Right cardiac atrium (tissue), 5 donors: ENCODE measurements around the gene DNM1L. TPM values are rescaled to one million over a fixed set of nuclear protein-coding genes. Genes with fewer than 3 reads are reported as not detected.

Experiments
- ATAC-seq, 2 donors: fragments of 200-7000 bp; cut with Tn5 transposase; one replicate each; pipeline versions ENCODE4 v1.8.0 to v1.9.1; 2020; ENCODE audit warnings: moderate library complexity in 2 of 2, mild to moderate bottlenecking in 1 of 2
- DNase-seq, 3 donors: peaks; one replicate each; pipeline ENCODE4 v3.0.0-alpha.2; 2020
- H3K27ac ChIP-seq: one replicate; pipeline ENCODE4 v1.5.1; 2013; ENCODE audit warnings: mild to moderate bottlenecking, low read length, control low read depth, moderate library complexity
- H3K27me3 ChIP-seq: one replicate; pipeline ENCODE4 v1.6.1; 2013; ENCODE audit not compliant: control insufficient read depth, insufficient read depth
- H3K4me1 ChIP-seq: one replicate; pipeline ENCODE4 v1.6.1; 2013; ENCODE audit warnings: low read length; ENCODE audit not compliant: control insufficient read depth, insufficient read depth
- H3K4me3 ChIP-seq: one replicate; pipeline ENCODE4 v1.5.1; 2013; ENCODE audit warnings: low read length, control low read depth
- H3K9me3 ChIP-seq: one replicate; pipeline ENCODE4 v1.6.1; 2013; ENCODE audit warnings: low read length; ENCODE audit not compliant: control insufficient read depth
- WGBS: extraction: QIAGEN DNeasy Blood & Tissue Kit; methylation state at CpG from one replicate; pipeline ENCODE4 v1.1.7; 2013; 5-methylcytosine and 5-hydroxymethylcytosine counted together
- intact Hi-C, 4 donors: fragments of 100-400 bp; cut with DNase I; formaldehyde crosslinking; loops; one replicate each; pipeline versions ENCODE4 v1.11.0 to v1.14.0; 2022 to 2023
- long read RNA-seq, 4 donors: library from polyadenylated mRNA; unstranded; transcript quantifications; one replicate each; pipeline ENCODE4 v2.0.0, GENCODE V29; 2020 to 2021
- polyA plus RNA-seq: library from polyadenylated mRNA; stranded (reverse); fragments of 200-250 nt; gene quantifications from one replicate; pipeline ENCODE4 v1.2.3, GENCODE V29; 2013
- total RNA-seq, 4 donors: library from RNA; stranded (reverse); fragmentation: NEBNext Ultra II Directional; extraction: Animal tissue kit (Norgen Biotek cat#: 25700); gene quantifications; one replicate each; pipeline ENCODE4 v1.2.1, GENCODE V29; 2021
- donor health status: healthy with polysubstance abuse.
- donor health status: DM: no; HTN: yes; CAD: no.
- donor health status: DM: no; HTN: no; CAD: no.
- donor health status: DM: no; HTN: yes; CAD: no; lungs with severe emphysema.
- donor health status: DM: yes; HTN: yes; CAD: no.

DNM1L gene
- 10 to 100 TPM; 52.0 to 73.0 (median 62.0) TPM for total RNA-seq
- 41.7 TPM for polyA plus RNA-seq
- long read RNA-seq, donor 1, full-length matches to known transcripts = 71 of 84 reads
- long read RNA-seq, donor 1, partial matches to known transcripts = 6 of 84 reads
- long read RNA-seq, donor 1, other reads (novel, unspliced or antisense) = 7 of 84 reads
- long read RNA-seq, donor 2, full-length matches to known transcripts = 24 of 26 reads
- long read RNA-seq, donor 2, partial matches to known transcripts = 2 of 26 reads
- long read RNA-seq, donor 2, other reads (novel, unspliced or antisense) = 0 of 26 reads
- long read RNA-seq, donor 3, full-length matches to known transcripts = 248 of 286 reads
- long read RNA-seq, donor 3, partial matches to known transcripts = 24 of 286 reads
- long read RNA-seq, donor 3, other reads (novel, unspliced or antisense) = 14 of 286 reads
- long read RNA-seq, donor 4, full-length matches to known transcripts = 23 of 26 reads
- long read RNA-seq, donor 4, partial matches to known transcripts = 1 of 26 reads
- long read RNA-seq, donor 4, other reads (novel, unspliced or antisense) = 2 of 26 reads

DNA sequence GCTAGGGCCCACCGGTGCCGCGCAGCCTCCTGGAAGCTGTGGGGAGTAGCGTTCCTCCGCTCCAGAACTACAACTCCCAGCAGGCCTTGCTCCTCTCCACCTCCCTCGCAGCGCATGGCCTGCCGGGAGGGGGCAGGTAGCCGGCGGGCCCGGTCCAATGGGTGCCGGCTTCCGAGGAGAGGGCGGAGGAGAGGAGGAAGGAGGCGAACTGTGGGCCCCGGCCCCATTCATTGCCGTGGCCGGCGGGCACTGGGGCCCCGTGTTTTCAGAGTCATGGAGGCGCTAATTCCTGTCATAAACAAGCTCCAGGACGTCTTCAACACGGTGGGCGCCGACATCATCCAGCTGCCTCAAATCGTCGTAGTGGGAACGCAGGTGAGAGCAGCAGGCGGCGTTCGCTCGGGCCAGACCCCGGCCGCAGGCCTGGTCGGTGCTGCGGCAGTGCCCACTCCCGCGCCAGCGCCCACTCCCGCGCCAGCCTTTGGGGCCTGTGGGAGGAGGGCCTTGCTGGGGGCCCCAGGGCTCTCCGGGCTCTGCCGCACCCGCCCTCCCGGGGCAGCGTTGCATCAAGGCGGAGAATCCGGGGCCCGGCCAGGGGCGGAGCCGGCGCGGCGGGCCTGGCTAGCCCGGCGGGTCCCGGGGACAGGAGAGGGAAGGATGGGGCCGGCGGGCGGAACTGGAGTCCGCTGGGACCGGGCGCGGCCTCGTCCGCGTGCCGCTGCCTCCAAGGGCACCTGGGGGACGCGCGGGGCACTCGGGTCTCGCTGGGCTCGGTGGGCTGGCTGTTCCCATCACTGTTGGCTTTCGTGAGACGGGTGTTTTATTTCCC is at the start of gene DNM1L:
Gene DNM1L (plus strand): TSS at position 211 of the 829 bp plus-strand sequence. CDS start 63 bp downstream, at position 274.
- WGBS = under 1% methylated on average over 76 of the region's 76 CpGs
- no peaks in the 10 kb centered on the region for H3K27me3 ChIP-seq
- ATAC-seq (peak; percentile 99), DNase-seq (peak; percentile 95 to 97 (median 97))
- H3K9me3 ChIP-seq = no peaks in the 10 kb centered on the region
- H3K4me3 ChIP-seq = peak within 1 kb of the TSS; percentile 77
- no peaks in the 10 kb centered on the region for H3K4me1 ChIP-seq
- intact Hi-C loops = no loop called here
- H3K27ac ChIP-seq = peak within 1 kb of the TSS; percentile 88

DNA sequence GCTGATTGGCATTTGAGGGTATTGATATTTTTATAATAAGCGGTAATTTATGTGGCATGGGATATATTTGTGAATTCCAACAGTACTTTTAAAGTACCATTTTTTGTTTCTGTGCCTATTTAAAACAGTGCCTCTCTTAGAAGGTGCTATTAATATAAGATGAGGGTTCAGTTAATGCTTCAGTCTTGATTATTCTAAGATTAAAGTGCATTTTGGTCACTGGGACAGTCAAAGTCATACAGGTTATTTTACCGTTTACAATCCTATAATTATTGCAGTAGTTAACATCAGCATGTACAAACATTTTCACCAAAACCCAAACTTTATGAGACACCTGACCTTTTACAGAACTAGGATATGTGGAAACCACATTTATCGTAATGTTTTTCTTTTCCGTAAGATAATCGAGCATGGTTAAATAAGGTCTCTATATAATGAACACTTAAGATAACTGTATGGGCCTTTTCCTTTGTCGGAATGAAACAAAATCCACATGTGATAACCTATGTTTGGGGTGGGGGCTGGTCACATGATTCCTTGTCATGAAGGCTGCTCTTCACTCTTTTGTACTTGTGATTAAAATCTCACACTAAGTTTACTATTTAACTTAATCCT is 37.7 kb upstream of the DNM1L start:
- 88% methylated on average over 6 of the region's 6 CpGs for WGBS
- intact Hi-C loops = no loop called here
- no peak for ATAC-seq

DNA sequence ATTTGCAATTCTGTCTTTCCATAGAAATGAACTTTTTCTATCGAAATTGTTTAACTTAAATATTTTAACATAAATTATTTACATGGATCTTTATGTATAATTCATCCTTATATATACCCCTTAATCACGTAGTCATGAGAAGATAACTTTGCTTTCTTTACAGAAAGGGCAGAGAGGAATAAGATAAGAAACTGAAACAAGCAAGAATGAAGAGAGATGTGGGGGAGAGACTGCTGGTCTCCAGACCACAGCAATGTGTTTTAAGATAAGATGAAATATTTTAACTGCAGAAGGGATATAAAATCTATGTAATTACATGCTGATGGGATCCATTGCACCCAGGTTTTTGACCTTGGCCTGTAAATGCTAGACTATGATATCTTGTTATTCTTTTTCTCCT is 34.7 kb upstream of the DNM1L start:
- Histone ChIP-seq H3K27ac (no peak overlapping the region), H3K4me3 (no peak overlapping the region), H3K27me3 (no peaks in the 10 kb centered on the region), H3K4me1 (no peaks in the 10 kb centered on the region), H3K9me3 (no peaks in the 10 kb centered on the region)
- DNase-seq = no peak
- intact Hi-C loops = no loop called here
- no peak for ATAC-seq
- WGBS = 71% methylated on average over 2 of the region's 2 CpGs

More for the DNA sequence above, 37.7 kb upstream of the DNM1L start:
- Histone ChIP-seq H3K4me3 (no peak overlapping the region), H3K4me1 (no peaks in the 10 kb centered on the region), H3K27ac (no peak overlapping the region), H3K9me3 (no peaks in the 10 kb centered on the region), H3K27me3 (no peaks in the 10 kb centered on the region)
- DNase-seq = no peak

DNA sequence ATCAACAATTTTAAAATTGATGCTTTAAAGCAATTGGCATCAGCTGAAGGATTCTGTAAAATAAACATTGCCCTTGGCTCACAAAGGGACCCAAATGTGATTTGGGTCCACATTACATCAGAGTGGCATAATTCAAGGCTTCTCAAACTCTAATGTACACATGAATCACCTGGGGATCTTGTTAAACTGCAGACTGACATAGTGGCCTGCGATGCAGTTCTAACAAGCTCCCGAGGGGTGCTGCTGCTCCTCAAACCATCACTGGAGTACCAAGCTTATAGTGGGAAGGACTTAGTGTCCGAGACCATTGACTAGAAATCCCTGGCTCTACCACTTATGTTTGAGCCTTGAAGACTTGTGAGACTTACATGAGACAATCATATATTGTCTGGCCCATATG is 31.8 kb upstream of the DNM1L start:
- DNase-seq (no peak), ATAC-seq (no peak)
- no peaks in the 10 kb centered on the region for H3K4me1 ChIP-seq
- H3K9me3 ChIP-seq = no peaks in the 10 kb centered on the region
- 57% methylated on average over 3 of the region's 3 CpGs for WGBS
- H3K4me3 ChIP-seq = no peak overlapping the region
- H3K27ac ChIP-seq = no peak overlapping the region
- no peaks in the 10 kb centered on the region for H3K27me3 ChIP-seq
- intact Hi-C loops = no loop called here

GRCh38 chr12:32650508-32650907 is 28.6 kb upstream of the DNM1L start:
- intact Hi-C loops = loop anchor here in 1 of 4 donors (5.0 to 10.0 kb wide), 2 partner anchors 193 to 996 kb away; partner anchors contain the start of gene ETFBKMT
- Histone ChIP-seq H3K27ac (no peak overlapping the region), H3K9me3 (no peaks in the 10 kb centered on the region), H3K27me3 (no peaks in the 10 kb centered on the region), H3K4me3 (no peak overlapping the region), H3K4me1 (no peaks in the 10 kb centered on the region)
- DNase-seq (no peak), ATAC-seq (no peak)
- WGBS = 56% methylated on average over 2 of the region's 2 CpGs

- Histone ChIP-seq H3K4me1 (no peaks in the 10 kb centered on the region), H3K9me3 (no peaks in the 10 kb centered on the region), H3K27me3 (no peaks in the 10 kb centered on the region), H3K27ac (no peak overlapping the region), H3K4me3 (no peak overlapping the region)
- intact Hi-C loops = loop anchor here in 1 of 4 donors (5.0 to 10.0 kb wide), 2 partner anchors 194 to 997 kb away; partner anchors contain the start of gene ETFBKMT
- DNase-seq = no peak
- ATAC-seq = no peak
- WGBS = 95% methylated on average over 5 of the region's 5 CpGs
Measured at GRCh38 chr12:32651151-32651955, 27.7 kb upstream of the DNM1L start.

GRCh38 chr12:32651956-32652210 is 27.2 kb upstream of the DNM1L start:
- Histone ChIP-seq H3K27me3 (no peaks in the 10 kb centered on the region), H3K9me3 (no peaks in the 10 kb centered on the region), H3K27ac (no peak overlapping the region), H3K4me3 (no peak overlapping the region), H3K4me1 (no peaks in the 10 kb centered on the region)
- no peak for ATAC-seq
- no peak for DNase-seq
- intact Hi-C loops = loop anchor here in 1 of 4 donors (5.0 to 10.0 kb wide), 2 partner anchors 195 to 997 kb away; partner anchors contain the start of gene ETFBKMT
- 93% methylated on average over 4 of the region's 4 CpGs for WGBS

- no peak overlapping the region for H3K4me3 ChIP-seq
- intact Hi-C loops = loop anchor here in 3 of 4 donors (5.0 to 10.0 kb wide), 5 partner anchors 203 to 1005 kb away; partner anchors contain the start of gene ETFBKMT (in 1 of the 3)
- no peaks in the 10 kb centered on the region for H3K27me3 ChIP-seq
- H3K4me1 ChIP-seq = peaks cover 7% of the 10 kb centered on the region
- no peak for DNase-seq
- ATAC-seq = no peak
- peak overlapping the region; percentile 66 for H3K27ac ChIP-seq
- H3K9me3 ChIP-seq = no peaks in the 10 kb centered on the region
- whole genome bisulfite sequencing = 62% methylated on average over 6 of the region's 6 CpGs
Measured at GRCh38 chr12:32659908-32660440, 19.1 kb upstream of the DNM1L start.

- no peak for DNase-seq
- ATAC-seq = no peak
- no peak overlapping the region for H3K4me3 ChIP-seq
- no peaks in the 10 kb centered on the region for H3K9me3 ChIP-seq
- no peaks in the 10 kb centered on the region for H3K27me3 ChIP-seq
- no peak overlapping the region for H3K27ac ChIP-seq
- peaks cover 7% of the 10 kb centered on the region for H3K4me1 ChIP-seq
- intact Hi-C loops = loop anchor here in 1 of 4 donors (5.0 to 10.0 kb wide), 2 partner anchors 207 to 294 kb away; no protein-coding TSS in a partner anchor
- 87% methylated on average over 7 of the region's 7 CpGs for WGBS
Measured at GRCh38 chr12:32661706-32662105, 17.4 kb upstream of the DNM1L start.

DNA sequence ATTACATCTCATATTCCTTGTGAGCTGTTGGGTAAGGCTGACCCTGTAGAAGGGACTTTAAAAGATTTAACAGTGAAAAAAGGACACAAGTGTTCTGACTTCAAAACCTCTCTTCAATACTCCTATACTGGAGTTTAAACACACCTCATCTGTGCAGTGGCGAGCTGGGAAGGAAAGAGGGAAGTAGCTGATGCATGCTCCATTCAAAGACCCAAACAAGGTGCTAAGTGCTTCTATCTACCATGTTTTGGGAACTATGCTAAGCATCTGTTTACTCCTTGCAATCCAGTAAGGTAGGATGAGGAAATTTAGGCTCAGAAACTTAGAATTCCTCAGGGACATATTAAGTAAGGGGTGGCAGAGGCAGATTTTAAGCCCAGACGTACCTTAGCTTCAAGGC is 16.4 kb upstream of the DNM1L start:
- H3K4me3 ChIP-seq = no peak overlapping the region
- peaks cover 7% of the 10 kb centered on the region for H3K4me1 ChIP-seq
- no peak overlapping the region for H3K27ac ChIP-seq
- H3K9me3 ChIP-seq = no peaks in the 10 kb centered on the region
- no peak for ATAC-seq
- intact Hi-C loops = loop anchor here in 1 of 4 donors (5.0 to 10.0 kb wide), 2 partner anchors 208 to 295 kb away; no protein-coding TSS in a partner anchor
- 87% methylated on average over 2 of the region's 2 CpGs for WGBS
- no peaks in the 10 kb centered on the region for H3K27me3 ChIP-seq
- DNase-seq = no peak
